Testis (tissue), 2 donors: ENCODE measurements around the gene RNF227.

Source experiments
- CTCF ChIP-seq, 3 experiments: fragments of 450-650 bp in 2 of 3; fragments of 200-600 bp in 1 of 3; sonication (generic) in 1 of 3; IDR thresholded peaks; one replicate each; pipeline ENCODE4 v1.5.1; 2016 to 2019; ENCODE audit warnings: antibody characterized with exemption in 3 of 3, mild to moderate bottlenecking in 2 of 3, moderate library complexity in 1 of 3
- POLR2A ChIP-seq: fragments of 450-650 bp; IDR thresholded peaks from one replicate; pipeline ENCODE4 v1.6.1; 2017; ENCODE audit warnings: antibody characterized with exemption, mild to moderate bottlenecking, moderate library complexity

GRCh38 chr17:7940034-7940433 is 23.9 kb upstream of the RNF227 start:
- TF ChIP-seq CTCF (IDR thresholded peaks at IDR 0.05) (no peak), POLR2A (no peak)
